ENCODE results near the gene WFIKKN2.

Gene WFIKKN2

DNA sequence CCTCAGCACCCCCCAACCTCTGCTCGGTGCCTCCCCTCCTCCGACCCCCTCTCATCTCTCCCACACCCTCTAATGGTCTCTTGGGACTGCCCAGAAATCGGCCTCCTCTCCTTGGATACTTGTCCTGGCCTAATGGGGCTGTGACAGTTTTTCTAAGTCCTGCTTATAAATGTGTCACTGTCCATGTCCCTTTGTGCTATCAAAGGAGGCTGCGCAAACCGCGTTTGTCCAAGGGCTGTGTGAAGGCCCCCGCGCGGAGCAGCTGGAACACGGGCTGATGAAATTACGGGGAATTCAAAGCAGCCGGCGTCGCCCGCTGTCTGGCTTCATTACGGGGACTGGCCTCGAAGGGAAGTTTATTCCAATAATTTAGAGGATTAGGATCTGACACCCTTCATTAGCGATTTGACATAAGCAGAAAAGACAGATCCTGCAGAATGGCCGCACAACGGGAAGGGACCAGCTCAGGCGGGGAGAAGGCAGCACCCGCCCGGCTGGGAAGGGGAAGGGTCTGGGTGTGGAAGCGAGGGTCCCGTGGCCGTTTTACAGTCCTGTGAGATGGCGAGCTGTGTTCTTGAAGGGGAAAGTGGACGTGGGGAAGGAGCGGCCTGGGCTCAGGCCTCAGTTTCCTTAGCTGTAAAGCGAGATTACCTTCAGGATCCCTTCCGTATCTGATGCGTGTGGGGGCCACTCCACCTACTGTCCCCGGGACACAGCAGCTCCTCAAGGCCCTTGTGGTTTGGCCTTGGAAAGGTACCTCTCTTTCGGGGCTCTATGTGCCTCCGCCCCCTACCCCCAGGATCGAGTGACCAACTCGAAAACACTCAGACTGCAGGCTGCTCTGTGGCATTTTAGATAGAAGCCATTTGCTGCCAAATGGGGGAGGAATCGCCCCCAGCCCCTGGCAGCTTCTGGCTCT is 1.6 kb upstream of the WFIKKN2 start:
- DNase-seq (ENCODE audit: extremely low read depth, insufficient read length): no peak
- Histone ChIP-seq H3K4me3 (replicated peaks; ENCODE audit: low read depth, low read length) (no peak overlapping the region), H3K36me3 (ENCODE audit: control insufficient read depth, insufficient read depth, low read length) (no peaks in the 10 kb centered on the region), H3K27me3 (replicated peaks; ENCODE audit: control insufficient read depth, insufficient read depth, low read length) (no peaks in the 10 kb centered on the region; the same call in 1 of the 2 replicates)
- no peak for TF ChIP-seq CTCF (IDR thresholded peaks at IDR 0.05; ENCODE audit: insufficient read depth, low read length, poor library complexity, severe bottlenecking)

- no peak for TF ChIP-seq CTCF (IDR thresholded peaks at IDR 0.05; ENCODE audit: insufficient read depth, low read length, poor library complexity, severe bottlenecking)
- DNase-seq (ENCODE audit: extremely low read depth, insufficient read length): no peak
- H3K4me3 ChIP-seq (replicated peaks; ENCODE audit: low read depth, low read length): no peak overlapping the region
- H3K36me3 ChIP-seq (ENCODE audit: control insufficient read depth, insufficient read depth, low read length): no peaks in the 10 kb centered on the region
- no peaks in the 10 kb centered on the region; the same call in 1 of the 2 replicates for H3K27me3 ChIP-seq (replicated peaks; ENCODE audit: control insufficient read depth, insufficient read depth, low read length)
These were observed 721 bp upstream of the WFIKKN2 start for GRCh38 chr17:50834429-50835300.

DNA sequence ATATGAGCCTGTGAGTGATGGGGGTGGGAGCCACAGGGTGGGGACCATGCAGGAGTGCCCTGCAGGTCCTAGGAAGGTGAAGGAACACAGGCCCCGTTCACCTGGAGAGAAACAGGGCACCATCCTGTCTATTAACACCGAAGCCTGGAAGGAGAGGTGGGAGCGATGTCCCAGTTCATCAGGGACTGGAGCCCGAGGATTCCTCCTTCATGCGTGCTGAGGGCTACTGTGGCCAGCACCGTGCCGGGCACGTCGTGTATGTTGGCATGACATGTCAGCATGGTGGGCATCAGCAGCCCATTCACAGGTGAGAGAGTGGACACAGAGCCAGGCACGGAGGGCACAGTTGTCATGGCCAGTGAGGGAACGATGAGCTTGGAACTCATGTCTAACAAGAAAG is 1.4 kb downstream of the WFIKKN2 start:
- DNase-seq (ENCODE audit: extremely low read depth, insufficient read length): no peak
- no peaks in the 10 kb centered on the region for H3K36me3 ChIP-seq (ENCODE audit: control insufficient read depth, insufficient read depth, low read length)
- no peaks in the 10 kb centered on the region; the same call in 1 of the 2 replicates for H3K27me3 ChIP-seq (replicated peaks; ENCODE audit: control insufficient read depth, insufficient read depth, low read length)
- H3K4me3 ChIP-seq (replicated peaks; ENCODE audit: low read depth, low read length): no peak overlapping the region
- no peak for TF ChIP-seq CTCF (IDR thresholded peaks at IDR 0.05; ENCODE audit: insufficient read depth, low read length, poor library complexity, severe bottlenecking)

DNA sequence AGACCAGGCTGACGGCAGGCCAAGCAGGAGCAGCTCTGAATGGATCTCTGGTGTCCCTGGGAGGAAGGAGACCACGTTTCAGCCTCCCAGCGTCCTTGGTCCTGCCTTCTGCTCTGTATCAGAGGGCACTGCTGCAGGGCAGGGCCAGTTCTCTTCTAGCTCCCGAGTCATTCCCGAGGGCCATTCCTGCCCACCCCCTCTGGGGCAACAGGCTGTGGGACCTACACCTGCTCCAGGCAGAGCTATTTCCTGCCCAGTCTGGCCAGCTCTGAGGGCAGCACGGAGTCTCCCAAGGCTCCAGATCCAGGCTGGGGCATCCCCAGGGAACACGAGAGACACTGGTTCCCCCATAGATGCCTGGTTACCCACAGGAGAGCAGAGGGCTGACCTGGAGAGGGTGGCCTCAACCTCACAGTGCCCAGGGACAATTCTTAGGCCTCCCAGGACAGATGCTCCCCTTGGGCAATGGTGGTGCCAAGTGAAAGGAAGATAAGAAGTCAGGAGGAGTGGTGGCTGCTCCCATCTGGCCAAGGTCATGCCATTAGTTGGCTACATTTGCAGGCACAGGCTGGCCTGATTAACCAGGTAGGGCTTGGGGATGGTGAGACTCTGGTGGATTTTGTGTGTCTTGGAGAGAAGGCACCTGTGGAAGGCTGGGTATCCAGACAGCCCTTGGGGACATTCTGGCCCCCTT is 2.0 kb downstream of the WFIKKN2 start:
- TF ChIP-seq CTCF (IDR thresholded peaks at IDR 0.05; ENCODE audit: insufficient read depth, low read length, poor library complexity, severe bottlenecking): no peak
- Histone ChIP-seq H3K4me3 (replicated peaks; ENCODE audit: low read depth, low read length) (no peak overlapping the region), H3K36me3 (ENCODE audit: control insufficient read depth, insufficient read depth, low read length) (no peaks in the 10 kb centered on the region), H3K27me3 (replicated peaks; ENCODE audit: control insufficient read depth, insufficient read depth, low read length) (no peaks in the 10 kb centered on the region; the same call in 1 of the 2 replicates)
- no peak for DNase-seq (ENCODE audit: extremely low read depth, insufficient read length)
